HepG2 (cell line): ENCODE data around the gene NCOA4. TPM values are rescaled to one million over a fixed set of nuclear protein-coding genes. Genes with fewer than 3 reads are reported as not detected.

ENCODE experiments used
- ATAC-seq: fragments of 200-7000 bp; cut with Tn5 transposase; 3 replicates; pipeline ENCODE4 v1.9.1; 2020; ENCODE audit warnings: mild to moderate bottlenecking, moderate library complexity
- BruUV-seq: library from RNA; stranded (reverse); fragments of 400-500 nt; replicated peaks from 2 replicates; lab custom pipeline; 2021; lab: Mats Ljungman, UMichigan
- CTCF ChIA-PET: fragments of 300-600 bp; formaldehyde crosslinking; extraction: SDS; loops from one replicate; lab custom pipeline; 2021; ENCODE audit warnings: low total read pairs, inconsistent platforms, low intra/inter-chr PET ratio; lab: Yijun Ruan, JAX
- POLR2A ChIA-PET: fragments of 350-600 bp; sonication (Branson Sonifier 250); formaldehyde crosslinking; loops from one replicate; lab custom pipeline; 2020; ENCODE audit warnings: antibody characterized with exemption, inconsistent platforms; lab: Yijun Ruan, JAX
- DNase-seq: peaks from one replicate; pipeline ENCODE4 v3.0.0-alpha.2; 2015; ENCODE audit warnings: low spot score
- FAIRE-seq: peaks from 3 replicates; lab custom pipeline; 2011; peaks lifted over from hg19 to GRCh38; lab: Jason Lieb, UNC
- H2AFZ ChIP-seq: one replicate; pipeline ENCODE4 v1.6.1; 2011; ENCODE audit warnings: low read length, inconsistent platforms
- H3K27ac ChIP-seq: fragments of 300-600 bp; 3 replicates; pipeline ENCODE4 v1.8.0; 2011; ENCODE audit warnings: mixed run types, mild to moderate bottlenecking, mixed read lengths, low read length, inconsistent platforms; ENCODE audit not compliant: insufficient read depth; ENCODE audit errors: extremely low read length
- H3K27me3 ChIP-seq, 2 experiments: fragments of 200-600 bp in 1 of 2; 2 replicates in 1 of 2; 3 replicates in 1 of 2; pipeline versions ENCODE4 v1.6.0 to v1.8.0; 2011; ENCODE audit warnings: low read length in 2 of 2, mild to moderate bottlenecking in 2 of 2, moderate library complexity in 2 of 2, inconsistent platforms in 1 of 2; ENCODE audit not compliant: insufficient read depth in 2 of 2, control insufficient read depth in 1 of 2
- H3K36me3 ChIP-seq, 2 experiments: fragments of 200-600 bp in 1 of 2; replicated peaks in 1 of 2; 2 replicates in 1 of 2; 3 replicates in 1 of 2; pipeline versions ENCODE4 v1.5.1 to v1.8.0; 2011; ENCODE audit warnings: low read length in 2 of 2, inconsistent platforms in 1 of 2; ENCODE audit not compliant: insufficient read depth in 2 of 2, control insufficient read depth in 1 of 2
- H3K4me1 ChIP-seq: 2 replicates; pipeline ENCODE4 v1.5.1; 2012; ENCODE audit warnings: low read length, inconsistent platforms; ENCODE audit not compliant: insufficient read depth
- H3K4me2 ChIP-seq: 2 replicates; pipeline ENCODE4 v1.6.0; 2011; ENCODE audit warnings: low read depth, low read length, inconsistent platforms
- H3K4me3 ChIP-seq, 3 experiments: fragments of 200-600 bp in 1 of 3; sonication (generic), shearing (Covaris generic) in 1 of 3; replicated peaks in 1 of 3; 2 replicates each; pipeline ENCODE4 v1.5.1; 2011 to 2016; ENCODE audit warnings: low read length in 3 of 3, inconsistent platforms in 2 of 3, low read depth in 2 of 3, mild to moderate bottlenecking in 2 of 3, control low read depth in 1 of 3, mixed read lengths in 1 of 3; ENCODE audit not compliant: insufficient read depth in 1 of 3
- H3K79me2 ChIP-seq: one replicate; pipeline ENCODE4 v1.6.1; 2011; ENCODE audit warnings: low read length, inconsistent platforms; ENCODE audit not compliant: insufficient read depth
- H3K9ac ChIP-seq: 2 replicates; pipeline ENCODE4 v1.6.0; 2011; ENCODE audit warnings: mild to moderate bottlenecking, low read depth, low read length, inconsistent platforms; ENCODE audit not compliant: insufficient read depth
- H3K9me3 ChIP-seq: 2 replicates; pipeline ENCODE4 v1.5.1; 2012; ENCODE audit warnings: mild to moderate bottlenecking, low read length
- H4K20me1 ChIP-seq: 2 replicates; pipeline ENCODE4 v1.6.0; 2011; ENCODE audit warnings: inconsistent platforms, mild to moderate bottlenecking, low read length, moderate library complexity; ENCODE audit not compliant: insufficient read depth
- CCDC6 ChIP-seq: sonication (generic); formaldehyde crosslinking; IDR thresholded peaks from 2 replicates; pipeline ENCODE4 v1.8.1; 2022; ENCODE audit warnings: mild to moderate bottlenecking, missing genetic modification reagents, moderate library complexity
- ZNF121 ChIP-seq: sonication (generic); formaldehyde crosslinking; IDR thresholded peaks from 2 replicates; pipeline ENCODE4 v1.5.0; 2020; ENCODE audit warnings: mild to moderate bottlenecking, missing genetic modification reagents
- ZNF282 ChIP-seq: fragments of 450-650 bp; IDR thresholded peaks from 2 replicates; pipeline ENCODE4 v1.6.1; 2018; ENCODE audit not compliant: partially characterized antibody
- ZNF383 ChIP-seq: sonication (generic); formaldehyde crosslinking; IDR thresholded peaks from 2 replicates; pipeline ENCODE4 v1.4.0; 2020; ENCODE audit warnings: missing genetic modification reagents, mild to moderate bottlenecking, borderline replicate concordance
- WGBS: methylation state at CpG from one replicate; pipeline ENCODE4 v1.1.6; 2017; ENCODE audit warnings: low lambda C conversion rate; 5-methylcytosine and 5-hydroxymethylcytosine counted together
- in situ Hi-C: cut with HindIII; loops from 2 replicates; pipeline ENCODE4 v1.10.0; 2017; ENCODE audit warnings: low pct_unique_long_range_greater_than_20kb; ENCODE audit not compliant: extremely low pct_ligation_motif_present
- intact Hi-C: fragments of 100-400 bp; cut with micrococcal nuclease; formaldehyde crosslinking; loops from one replicate; pipeline ENCODE4 v1.10.0; 2022; ENCODE audit not compliant: unreplicated experiment
- polyA plus RNA-seq, 8 experiments: library from polyadenylated mRNA; depleted of rRNA in 3 of 8; stranded (reverse) in 7 of 8; unstranded in 1 of 8; fragments of >200 nt; fragmentation: Illumina TruSeq in 4 of 8; extraction: Trizol in 4 of 8; gene quantifications; 2 replicates each; pipeline versions ENCODE4 v1.2.1 to v1.2.3, GENCODE V29; 2011 to 2016; ENCODE audit warnings: low read depth in 4 of 8, missing spikeins in 1 of 8, mixed read lengths in 1 of 8; ENCODE audit not compliant: insufficient read depth in 1 of 8
- total RNA-seq, 5 experiments: library from RNA; depleted of rRNA; stranded (reverse); fragments of >200 nt; fragmentation: Illumina TruSeq; extraction: Trizol; gene quantifications; 2 replicates each; pipeline ENCODE4 v1.2.3, GENCODE V29; 2016; ENCODE audit warnings: low read depth in 1 of 5
- TF ChIP-seq, protein P1 (sequence below): sonication (generic); formaldehyde crosslinking; conservative IDR thresholded peaks from 2 replicates; pipeline ENCODE4 v1.8.0; 2022; ENCODE audit warnings: low read depth, missing genetic modification reagents
- TF ChIP-seq, protein P2 (sequence below): IDR thresholded peaks from 2 replicates; pipeline ENCODE4 v1.4.0; 2020; ENCODE audit warnings: mild to moderate bottlenecking, missing genetic modification reagents

The NCOA4 gene
- total and polyA plus RNA-seq, 2 of the 13 experiments (the other 11 are each of a cell fraction or from before 2014, with no cell fraction given) = 306 to 400 TPM

DNA sequence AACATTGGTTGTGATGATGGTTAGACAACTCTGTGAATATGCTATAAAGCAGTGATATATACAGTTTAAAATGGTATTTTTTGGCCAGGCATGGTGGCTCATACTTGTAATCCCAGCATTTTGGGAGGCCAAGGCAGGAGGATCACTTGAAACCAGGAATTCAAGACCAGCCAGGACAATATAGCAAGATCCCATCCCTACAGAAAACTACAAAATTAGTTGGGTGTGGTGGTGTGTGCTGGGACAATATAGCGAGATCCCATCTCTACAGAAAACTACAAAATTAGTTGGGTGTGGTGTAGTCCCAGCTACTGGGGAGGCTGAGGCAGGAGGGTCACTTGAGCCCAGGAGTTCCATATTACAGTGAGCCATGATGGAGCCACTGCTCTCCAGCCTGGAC, 43.1 kb upstream of the NCOA4 start:
- Histone ChIP-seq H3K27ac (no peak overlapping the region), H3K9ac (no peak overlapping the region), H3K27me3 (no peaks in the 10 kb centered on the region), H3K9me3 (0 out of 2 replicates have a peak, but pooled peaks cover 7% of the 10 kb centered on the region), H3K4me2 (no peak overlapping the region), H3K4me1 (peaks cover 69% of the 10 kb centered on the region), H3K36me3 (no peaks in the 10 kb centered on the region), H2AFZ (no peak overlapping the region), H3K4me3 (no peak overlapping the region), H3K79me2 (no peaks in the 10 kb centered on the region), H4K20me1 (no peaks in the 10 kb centered on the region)
- ATAC-seq (no peak), DNase-seq (no peak), FAIRE-seq (no peak)
- CTCF ChIA-PET = no interaction called here
- intact Hi-C loops (no loop called here), in situ Hi-C loops (no loop called here)
- BruUV-seq = no TSS peak
- TF ChIP-seq CCDC6 (CRISPR knock-in tag) = no peak
- peak; percentile 54; the same call in 1 of the 2 replicates for TF ChIP-seq ZNF121
- TF ChIP-seq, protein P1, sequence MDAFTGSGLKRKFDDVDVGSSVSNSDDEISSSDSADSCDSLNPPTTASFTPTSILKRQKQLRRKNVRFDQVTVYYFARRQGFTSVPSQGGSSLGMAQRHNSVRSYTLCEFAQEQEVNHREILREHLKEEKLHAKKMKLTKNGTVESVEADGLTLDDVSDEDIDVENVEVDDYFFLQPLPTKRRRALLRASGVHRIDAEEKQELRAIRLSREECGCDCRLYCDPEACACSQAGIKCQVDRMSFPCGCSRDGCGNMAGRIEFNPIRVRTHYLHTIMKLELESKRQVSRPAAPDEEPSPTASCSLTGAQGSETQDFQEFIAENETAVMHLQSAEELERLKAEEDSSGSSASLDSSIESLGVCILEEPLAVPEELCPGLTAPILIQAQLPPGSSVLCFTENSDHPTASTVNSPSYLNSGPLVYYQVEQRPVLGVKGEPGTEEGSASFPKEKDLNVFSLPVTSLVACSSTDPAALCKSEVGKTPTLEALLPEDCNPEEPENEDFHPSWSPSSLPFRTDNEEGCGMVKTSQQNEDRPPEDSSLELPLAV (CRISPR knock-in tag) = no peak
- no peak for TF ChIP-seq ZNF383 (CRISPR knock-in tag)
- no peak for TF ChIP-seq ZNF282
- TF ChIP-seq, protein P2, sequence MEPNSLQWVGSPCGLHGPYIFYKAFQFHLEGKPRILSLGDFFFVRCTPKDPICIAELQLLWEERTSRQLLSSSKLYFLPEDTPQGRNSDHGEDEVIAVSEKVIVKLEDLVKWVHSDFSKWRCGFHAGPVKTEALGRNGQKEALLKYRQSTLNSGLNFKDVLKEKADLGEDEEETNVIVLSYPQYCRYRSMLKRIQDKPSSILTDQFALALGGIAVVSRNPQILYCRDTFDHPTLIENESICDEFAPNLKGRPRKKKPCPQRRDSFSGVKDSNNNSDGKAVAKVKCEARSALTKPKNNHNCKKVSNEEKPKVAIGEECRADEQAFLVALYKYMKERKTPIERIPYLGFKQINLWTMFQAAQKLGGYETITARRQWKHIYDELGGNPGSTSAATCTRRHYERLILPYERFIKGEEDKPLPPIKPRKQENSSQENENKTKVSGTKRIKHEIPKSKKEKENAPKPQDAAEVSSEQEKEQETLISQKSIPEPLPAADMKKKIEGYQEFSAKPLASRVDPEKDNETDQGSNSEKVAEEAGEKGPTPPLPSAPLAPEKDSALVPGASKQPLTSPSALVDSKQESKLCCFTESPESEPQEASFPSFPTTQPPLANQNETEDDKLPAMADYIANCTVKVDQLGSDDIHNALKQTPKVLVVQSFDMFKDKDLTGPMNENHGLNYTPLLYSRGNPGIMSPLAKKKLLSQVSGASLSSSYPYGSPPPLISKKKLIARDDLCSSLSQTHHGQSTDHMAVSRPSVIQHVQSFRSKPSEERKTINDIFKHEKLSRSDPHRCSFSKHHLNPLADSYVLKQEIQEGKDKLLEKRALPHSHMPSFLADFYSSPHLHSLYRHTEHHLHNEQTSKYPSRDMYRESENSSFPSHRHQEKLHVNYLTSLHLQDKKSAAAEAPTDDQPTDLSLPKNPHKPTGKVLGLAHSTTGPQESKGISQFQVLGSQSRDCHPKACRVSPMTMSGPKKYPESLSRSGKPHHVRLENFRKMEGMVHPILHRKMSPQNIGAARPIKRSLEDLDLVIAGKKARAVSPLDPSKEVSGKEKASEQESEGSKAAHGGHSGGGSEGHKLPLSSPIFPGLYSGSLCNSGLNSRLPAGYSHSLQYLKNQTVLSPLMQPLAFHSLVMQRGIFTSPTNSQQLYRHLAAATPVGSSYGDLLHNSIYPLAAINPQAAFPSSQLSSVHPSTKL (CRISPR knock-in tag) = no peak
- 79% methylated on average over 1 of the region's 1 CpG for WGBS
- POLR2A ChIA-PET = no interaction called here
